ENCODE results near the gene RTBDN.
"Not testable (repeated sequence)": the region's sequence is repeated elsewhere in the genome, so short reads cannot be mapped to it uniquely, and the experiment has no call there.

Gene RTBDN

GRCh38 chr19:12856653-12857052, 22.3 kb upstream of the RTBDN start:
- no peak for DNase-seq (ENCODE audit: low spot score)

DNA sequence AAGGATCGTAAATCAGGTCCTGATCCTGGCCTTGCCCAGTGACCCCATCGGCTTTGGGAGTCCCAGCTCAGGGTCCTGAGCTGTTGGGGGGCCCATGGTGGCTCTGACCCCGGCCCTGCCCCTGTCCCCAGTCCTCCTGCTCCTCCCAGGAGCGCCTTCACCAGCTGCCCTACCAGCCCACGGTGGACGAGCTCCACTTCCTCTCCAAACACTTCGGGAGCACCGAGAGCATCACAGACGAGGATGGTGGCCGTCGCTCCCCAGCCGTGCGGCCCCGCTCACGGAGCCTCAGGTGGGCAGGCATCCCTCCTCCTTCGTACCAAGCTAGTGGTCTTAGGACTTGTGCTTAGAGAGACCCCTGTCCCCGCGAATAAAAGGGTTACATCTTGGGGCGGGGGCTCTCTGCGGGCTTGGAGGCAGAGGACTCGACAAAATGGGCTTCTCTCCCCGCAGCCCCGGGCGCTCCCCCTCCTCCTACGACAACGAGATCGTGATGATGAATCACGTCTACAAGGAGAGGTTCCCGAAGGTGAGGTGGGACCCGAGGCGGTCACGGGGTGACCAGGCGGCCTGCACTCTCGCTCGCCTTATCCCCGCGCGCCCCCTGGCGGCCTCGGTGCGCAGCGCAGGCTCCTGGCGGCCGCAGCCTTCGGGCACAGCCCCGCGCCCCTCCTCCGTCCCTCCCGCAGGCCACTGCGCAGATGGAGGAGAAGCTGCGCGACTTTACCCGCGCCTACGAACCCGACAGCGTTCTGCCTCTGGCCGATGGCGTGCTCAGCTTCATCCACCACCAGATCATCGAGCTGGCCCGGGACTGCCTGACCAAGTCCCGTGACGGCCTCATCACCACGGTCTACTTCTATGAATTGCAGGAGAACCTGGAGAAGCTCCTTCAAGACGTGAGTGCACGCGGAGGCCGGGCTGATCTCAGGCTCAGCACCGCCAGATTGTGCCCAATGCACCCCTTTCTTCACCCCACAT, 13.1 kb upstream of the RTBDN start:
- peak; percentile 65 for DNase-seq (ENCODE audit: low spot score)

DNA sequence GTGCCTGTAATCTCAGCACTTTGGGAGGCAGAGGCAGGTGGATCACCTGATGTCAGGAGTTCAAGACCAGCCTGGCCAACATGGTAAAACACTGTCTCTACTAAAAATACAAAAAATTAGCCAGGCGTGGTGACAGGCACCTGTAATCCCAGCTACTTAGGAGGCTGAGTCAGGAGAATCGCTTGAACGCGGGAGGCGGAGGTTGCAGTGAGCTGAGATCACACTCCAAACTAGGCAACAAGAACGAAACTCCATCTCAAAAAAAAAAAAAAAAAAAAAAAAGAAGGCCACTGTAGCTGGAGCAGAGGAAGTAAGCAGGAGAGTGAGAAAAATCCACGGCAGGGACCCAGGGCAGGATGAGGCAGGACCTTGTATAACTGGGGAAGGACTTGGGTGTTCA, 12.2 kb upstream of the RTBDN start:
- DNase-seq (ENCODE audit: low spot score) = not testable (repeated sequence)

GRCh38 chr19:12843999-12844732, 9.8 kb upstream of the RTBDN start:
- DNase-seq (ENCODE audit: low spot score) = no peak

- DNase-seq (ENCODE audit: low spot score) = no peak
Measured at GRCh38 chr19:12843328-12843727, 8.9 kb upstream of the RTBDN start.

- no peak for DNase-seq (ENCODE audit: low spot score)
Measured at GRCh38 chr19:12842511-12842910, 8.1 kb upstream of the RTBDN start.

GRCh38 chr19:12841094-12841493, 6.7 kb upstream of the RTBDN start:
- no peak for DNase-seq (ENCODE audit: low spot score)

DNA sequence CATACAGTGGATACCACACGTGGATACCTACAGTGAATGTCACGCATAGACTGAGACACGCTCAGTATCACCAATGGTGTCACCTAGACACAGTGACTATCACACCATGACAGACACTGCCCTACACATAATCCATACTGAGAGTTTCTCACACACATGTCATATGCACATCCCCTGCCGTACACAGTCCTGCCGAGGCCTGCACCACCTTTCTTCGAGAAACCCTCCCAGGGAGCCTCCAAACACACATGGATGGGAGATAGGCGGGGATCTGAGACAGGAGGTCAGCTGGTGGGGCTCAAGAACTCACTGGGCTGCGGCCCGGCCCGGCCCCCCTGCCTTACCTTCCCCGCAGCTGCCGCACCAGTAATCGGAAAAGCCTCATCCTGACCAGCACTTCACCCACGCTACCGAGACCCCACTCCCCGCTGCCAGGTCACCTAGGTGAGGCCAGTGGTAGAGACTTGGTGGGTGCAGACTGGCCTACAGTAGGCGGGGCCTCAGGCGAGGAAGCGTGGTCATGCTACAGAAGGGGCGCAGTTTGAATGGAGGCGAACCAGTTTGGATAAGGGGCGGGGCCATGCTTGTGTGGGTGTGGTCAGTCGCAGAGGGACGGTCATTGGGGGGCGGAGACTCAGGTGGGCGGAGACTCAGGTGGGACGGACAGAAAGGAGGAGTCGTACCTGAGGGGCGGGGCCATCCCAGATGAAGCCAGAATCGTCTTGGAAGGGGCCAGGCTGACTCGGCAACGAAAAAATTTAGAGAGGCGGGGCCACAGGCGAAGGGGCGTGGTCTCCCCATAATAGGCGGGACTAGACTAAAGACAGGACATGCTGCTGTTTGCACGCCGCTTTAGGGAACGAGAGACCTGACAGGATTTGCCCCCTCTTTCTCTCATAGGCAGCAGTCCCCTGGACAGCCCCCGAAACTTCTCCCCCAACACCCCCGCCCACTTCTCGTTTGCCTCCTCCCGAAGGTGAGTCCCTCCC, 6.0 kb upstream of the RTBDN start:
- no peak for DNase-seq (ENCODE audit: low spot score)

GRCh38 chr19:12838886-12839756, 4.7 kb upstream of the RTBDN start:
- DNase-seq (ENCODE audit: low spot score) = no peak

- peak; percentile 33 for DNase-seq (ENCODE audit: low spot score)
Measured at GRCh38 chr19:12838182-12838885, 4.0 kb upstream of the RTBDN start, which contains the start of gene MAST1. Gene MAST1 (plus strand): TSS chr19:12838515. CDS start chr19:12838573, 58 bp downstream.

DNA sequence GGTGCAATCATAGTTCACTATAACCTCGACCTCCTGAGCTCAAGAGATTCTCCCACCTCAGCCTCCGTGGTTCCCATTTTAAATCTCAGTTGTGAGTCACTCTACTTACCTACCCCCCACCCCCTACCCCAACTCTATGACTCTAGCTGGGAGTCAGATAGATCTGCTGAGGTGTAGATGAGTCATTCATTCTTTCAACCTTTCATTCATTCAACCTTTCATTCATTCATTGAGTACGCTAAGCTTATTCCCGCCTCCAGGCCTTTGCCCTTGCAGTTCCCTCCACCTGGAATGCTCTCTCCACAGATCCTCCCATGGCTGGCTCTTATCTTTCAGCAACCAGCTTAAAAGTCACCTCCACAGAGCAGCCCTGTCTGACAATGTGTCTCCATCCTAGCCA, 2.8 kb upstream of the RTBDN start:
- DNase-seq (ENCODE audit: low spot score) = no peak

DNA sequence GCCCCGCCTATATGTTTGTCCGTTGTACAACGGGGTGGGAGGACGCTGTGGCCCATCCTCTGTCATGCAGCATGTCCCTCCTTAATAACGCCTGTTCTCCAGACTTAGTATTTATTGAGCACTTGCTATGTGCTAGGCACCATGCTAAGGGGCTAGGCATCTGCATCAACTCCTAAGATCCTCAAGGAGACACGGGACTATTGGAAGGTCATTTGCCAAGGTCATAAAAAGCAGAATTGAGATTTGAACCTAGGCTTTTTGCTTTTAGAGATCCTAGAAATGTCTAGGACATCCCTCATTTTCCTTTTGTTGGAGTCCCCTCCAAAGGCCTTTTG, 2.1 kb upstream of the RTBDN start:
- DNase-seq (ENCODE audit: low spot score) = no peak

GRCh38 chr19:12834976-12835757, 788 bp upstream of the RTBDN start:
- DNase-seq (ENCODE audit: low spot score) = no peak

DNA sequence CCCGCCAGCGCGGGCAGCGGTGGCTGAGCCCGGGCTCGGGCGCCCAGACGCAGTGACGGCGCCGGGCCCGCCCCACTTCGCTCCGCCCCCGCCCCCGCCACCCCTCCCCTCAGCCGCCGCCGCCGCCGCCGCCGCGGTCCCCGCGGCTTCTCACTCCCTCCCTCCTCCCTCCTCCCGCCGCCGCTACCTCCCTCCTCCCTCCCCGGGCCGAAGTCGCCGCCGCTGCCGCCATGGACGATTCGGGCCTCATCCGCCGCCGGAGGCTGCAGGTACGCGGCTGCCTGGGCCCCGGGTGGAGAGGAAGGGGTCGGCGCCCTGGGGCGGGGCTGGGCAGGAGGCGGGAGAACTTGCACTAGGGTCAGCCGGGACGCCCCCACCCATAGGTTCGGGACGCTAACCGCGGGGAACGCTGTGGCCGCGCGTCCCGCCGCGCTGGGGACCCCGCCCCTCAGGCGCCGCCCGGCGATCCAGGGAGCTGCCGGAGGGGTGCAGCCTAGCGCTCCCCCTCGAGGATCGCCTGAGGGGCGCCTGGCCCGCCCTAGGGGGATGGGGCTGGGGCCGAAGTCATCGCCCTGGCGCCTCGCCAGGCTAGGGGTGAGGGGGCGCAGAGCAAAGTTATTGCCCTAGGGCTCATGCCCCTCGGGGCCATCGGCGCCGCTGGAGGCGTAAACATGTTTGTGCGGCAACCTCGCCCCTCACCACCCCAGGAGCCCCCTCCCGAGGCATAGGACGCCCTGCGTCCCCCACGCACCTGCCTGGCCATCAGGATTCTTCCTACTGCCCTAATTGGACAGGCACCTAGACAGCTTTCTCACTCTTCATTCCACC, 427 bp downstream of the RTBDN start:
- DNase-seq (ENCODE audit: low spot score) = peak; percentile 18

DNA sequence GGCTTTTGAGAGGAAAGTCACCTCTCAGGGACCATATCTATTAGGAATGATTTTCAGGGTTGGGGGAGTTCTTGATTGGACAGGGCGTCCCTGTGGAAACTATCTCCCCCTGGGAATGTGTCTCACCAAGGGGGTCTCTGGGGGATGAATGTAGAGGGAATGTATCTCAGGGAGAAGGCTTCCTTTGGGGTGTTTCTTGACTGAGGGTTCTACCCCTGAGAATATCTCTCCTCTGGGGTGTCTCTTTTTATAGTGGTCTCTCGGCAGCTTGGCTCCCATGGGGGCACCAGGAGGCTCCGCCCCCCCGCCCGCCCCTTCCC, 1.0 kb downstream of the RTBDN start:
- DNase-seq (ENCODE audit: low spot score) = no peak

DNA sequence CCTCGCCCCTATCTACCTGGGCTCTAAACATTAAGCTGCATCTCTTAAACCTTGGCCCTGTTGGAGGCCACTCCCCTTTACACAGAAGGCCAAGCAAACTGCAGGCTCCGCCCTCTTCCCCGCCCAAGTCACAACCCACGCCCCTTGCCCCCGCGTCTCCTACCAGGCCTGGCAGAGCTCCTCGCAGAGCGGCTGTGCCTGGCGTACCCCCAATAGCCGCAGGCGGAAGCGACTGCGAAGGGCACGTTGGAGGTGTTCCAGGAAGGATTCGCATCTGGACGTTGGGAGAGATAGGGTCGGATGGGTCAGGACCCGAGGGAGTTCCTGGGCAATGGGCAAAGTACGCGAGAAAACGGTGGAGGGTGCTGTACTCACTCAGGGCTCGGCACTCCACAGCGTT, 5.9 kb downstream of the RTBDN start:
- no peak for DNase-seq (ENCODE audit: low spot score)

- DNase-seq (ENCODE audit: low spot score) = no peak
Measured at GRCh38 chr19:12825254-12826131, 8.9 kb downstream of the RTBDN start.

- no peak for DNase-seq (ENCODE audit: low spot score)
Measured at GRCh38 chr19:12821761-12822160, 12.6 kb downstream of the RTBDN start.

All from CD4-positive, alpha-beta T cell treated with Interleukin-6 at 100 ng/mL for 8 hours (primary cell).